H1 (cell line): ENCODE data around the gene USP3. TPM values are rescaled to one million over a fixed set of nuclear protein-coding genes. Genes with fewer than 3 reads are reported as not detected.

Experiments
- CTCF ChIA-PET: fragments of 300-600 bp; sonication (Branson Sonifier 250); formaldehyde crosslinking; loops from one replicate; lab custom pipeline; 2021; ENCODE audit not compliant: partially characterized antibody; lab: Charles Lee
- POLR2A ChIA-PET: fragments of 300-600 bp; sonication (Branson Sonifier 250); formaldehyde crosslinking; loops from one replicate; lab custom pipeline; 2021; ENCODE audit warnings: inconsistent platforms; ENCODE audit not compliant: partially characterized antibody; lab: Charles Lee
- DNase-seq, 2 experiments: peaks; one replicate each; pipeline versions ENCODE4 v3.0.0 to v3.0.0-alpha.2; 2010 to 2022; ENCODE audit warnings: low spot score in 2 of 2, low read depth in 1 of 2, mixed read lengths in 1 of 2
- FAIRE-seq: peaks from 2 replicates; lab custom pipeline; 2011; peaks lifted over from hg19 to GRCh38; lab: Jason Lieb, UNC
- H2AFZ ChIP-seq: 2 replicates; pipeline ENCODE4 v1.8.1; 2012; ENCODE audit warnings: low read length, inconsistent platforms
- H2AK5ac ChIP-seq: 2 replicates; pipeline ENCODE4 v1.6.1; 2013; ENCODE audit warnings: low read depth, low read length
- H2BK120ac ChIP-seq: replicated peaks from 2 replicates; pipeline ENCODE3; 2013; ENCODE audit warnings: low read depth, low read length, inconsistent platforms
- H2BK12ac ChIP-seq: 2 replicates; pipeline ENCODE4 v1.6.1; 2013; ENCODE audit warnings: low read depth, low read length
- H2BK15ac ChIP-seq: 2 replicates; pipeline ENCODE4 v1.6.1; 2013; ENCODE audit warnings: low read length
- H2BK20ac ChIP-seq: 2 replicates; pipeline ENCODE4 v1.6.1; 2013; ENCODE audit warnings: low read length
- H2BK5ac ChIP-seq: 2 replicates; pipeline ENCODE4 v1.6.1; 2013; ENCODE audit warnings: low read depth, low read length
- H3K14ac ChIP-seq: 2 replicates; pipeline ENCODE4 v1.6.1; 2013; ENCODE audit warnings: inconsistent platforms; ENCODE audit not compliant: insufficient read length
- H3K18ac ChIP-seq: 2 replicates; pipeline ENCODE4 v1.6.1; 2013; ENCODE audit warnings: low read length; ENCODE audit errors: extremely low read depth
- H3K23ac ChIP-seq: 2 replicates; pipeline ENCODE4 v1.6.1; 2013; ENCODE audit warnings: inconsistent platforms; ENCODE audit not compliant: insufficient read length
- H3K23me2 ChIP-seq: 2 replicates; pipeline ENCODE4 v1.6.1; 2013; ENCODE audit warnings: low read depth, low read length
- H3K27ac ChIP-seq: 2 replicates; pipeline ENCODE4 v1.6.1; 2011; ENCODE audit warnings: low read depth, low read length, inconsistent platforms
- H3K27me3 ChIP-seq, 4 experiments: replicated peaks in 1 of 4; 1 replicate in 1 of 4; 2 replicates in 3 of 4; pipeline versions ENCODE4 v1.6.1 to v1.8.1; 2011 to 2013; ENCODE audit warnings: low read length in 3 of 4, mild to moderate bottlenecking in 3 of 4, inconsistent platforms in 2 of 4, mixed read lengths in 2 of 4, moderate library complexity in 1 of 4; ENCODE audit not compliant: control insufficient read depth in 3 of 4, insufficient read depth in 3 of 4; ENCODE audit errors: extremely low read depth in 1 of 4
- H3K36me3 ChIP-seq, 4 experiments: 2 replicates each; pipeline versions ENCODE4 v1.6.1 to v1.8.1; 2011 to 2013; ENCODE audit warnings: mild to moderate bottlenecking in 4 of 4, low read length in 3 of 4, moderate library complexity in 2 of 4, control low read depth in 1 of 4, inconsistent platforms in 1 of 4; ENCODE audit not compliant: insufficient read depth in 4 of 4, control insufficient read depth in 2 of 4
- H3K4ac ChIP-seq: replicated peaks from 2 replicates; pipeline ENCODE3; 2013; ENCODE audit warnings: low read length, low read depth, mixed read lengths, inconsistent platforms; ENCODE audit not compliant: insufficient read length
- H3K4me1 ChIP-seq, 4 experiments: replicated peaks in 1 of 4; 1 replicate in 1 of 4; 2 replicates in 3 of 4; pipeline versions ENCODE4 v1.6.1 to v1.8.1; 2011 to 2013; ENCODE audit warnings: low read length in 3 of 4, inconsistent platforms in 2 of 4, mixed read lengths in 1 of 4; ENCODE audit not compliant: insufficient read depth in 4 of 4, control insufficient read depth in 3 of 4
- H3K4me2 ChIP-seq, 2 experiments: 2 replicates each; pipeline versions ENCODE4 v1.6.1 to v1.8.1; 2011 to 2013; ENCODE audit warnings: low read depth in 2 of 2, low read length in 2 of 2, control low read depth in 1 of 2, inconsistent platforms in 1 of 2, mild to moderate bottlenecking in 1 of 2; ENCODE audit not compliant: insufficient read depth in 1 of 2
- H3K4me3 ChIP-seq, 4 experiments: fragments of 200-600, 300-600 bp in 1 of 4; sonication (generic), shearing (Covaris generic), sonication (Bioruptor Twin) in 1 of 4; 2 replicates each; pipeline versions ENCODE4 v1.5.1 to v1.8.1; 2011 to 2016; ENCODE audit warnings: low read length in 4 of 4, low read depth in 3 of 4, control low read depth in 2 of 4, inconsistent platforms in 2 of 4, mild to moderate bottlenecking in 2 of 4, mixed read lengths in 1 of 4, moderate library complexity in 1 of 4; ENCODE audit not compliant: insufficient read depth in 2 of 4; ENCODE audit errors: extremely low read depth in 1 of 4
- H3K56ac ChIP-seq: replicated peaks from 2 replicates; pipeline ENCODE3; 2013; ENCODE audit warnings: low read depth, mild to moderate bottlenecking, mixed read lengths, low read length, inconsistent platforms; ENCODE audit not compliant: insufficient read length
- H3K79me1 ChIP-seq: 2 replicates; pipeline ENCODE4 v1.6.1; 2013; ENCODE audit warnings: low read depth, low read length, control low read depth
- H3K79me2 ChIP-seq, 2 experiments: 2 replicates each; pipeline versions ENCODE4 v1.6.1 to v1.8.1; 2012 to 2013; ENCODE audit warnings: low read length in 2 of 2, mild to moderate bottlenecking in 2 of 2, inconsistent platforms in 1 of 2; ENCODE audit not compliant: insufficient read depth in 2 of 2, control insufficient read depth in 1 of 2
- H3K9ac ChIP-seq, 4 experiments: replicated peaks in 1 of 4; 1 replicate in 1 of 4; 2 replicates in 3 of 4; pipeline versions ENCODE4 v1.6.1 to v1.8.1; 2011 to 2013; ENCODE audit warnings: low read depth in 3 of 4, low read length in 3 of 4, control low read depth in 2 of 4, mild to moderate bottlenecking in 2 of 4, moderate library complexity in 2 of 4, inconsistent platforms in 1 of 4; ENCODE audit errors: extremely low read depth in 1 of 4
- H3K9me3 ChIP-seq, 2 experiments: 2 replicates each; pipeline versions ENCODE4 v1.6.1 to v1.8.1; 2012 to 2013; ENCODE audit warnings: mild to moderate bottlenecking in 2 of 2, moderate library complexity in 2 of 2, control low read depth in 1 of 2, inconsistent platforms in 1 of 2, low read depth in 1 of 2, low read length in 1 of 2, mixed read lengths in 1 of 2; ENCODE audit not compliant: insufficient read depth in 2 of 2
- H4K20me1 ChIP-seq, 2 experiments: replicated peaks in 1 of 2; 2 replicates each; pipeline versions ENCODE3 to v1.8.1; 2011 to 2013; ENCODE audit warnings: inconsistent platforms in 2 of 2, low read length in 2 of 2, mild to moderate bottlenecking in 1 of 2; ENCODE audit not compliant: insufficient read depth in 2 of 2, control insufficient read depth in 1 of 2
- H4K5ac ChIP-seq: 2 replicates; pipeline ENCODE4 v1.6.1; 2013; ENCODE audit warnings: low read length, low read depth, mixed read lengths, inconsistent platforms; ENCODE audit not compliant: insufficient read length
- H4K8ac ChIP-seq: 2 replicates; pipeline ENCODE4 v1.8.0; 2013; ENCODE audit warnings: mild to moderate bottlenecking, moderate library complexity, low read length, inconsistent platforms; ENCODE audit not compliant: insufficient read depth; ENCODE audit errors: extremely low read depth
- H4K91ac ChIP-seq: replicated peaks from 2 replicates; pipeline ENCODE3; 2013; ENCODE audit warnings: low read length, mixed read lengths, inconsistent platforms; ENCODE audit not compliant: insufficient read length
- CTBP2 ChIP-seq: IDR thresholded peaks from 2 replicates; pipeline ENCODE4 v1.7.0; 2011; ENCODE audit warnings: borderline replicate concordance, mild to moderate bottlenecking, moderate library complexity, mixed read lengths, low read length; ENCODE audit not compliant: insufficient read depth, insufficient read length
- EZH2 ChIP-seq: fragments of 200-600 bp; sonication (generic); IDR thresholded peaks from 2 replicates; pipeline ENCODE4 v1.7.1; 2012; ENCODE audit warnings: low read depth, mild to moderate bottlenecking, moderate library complexity, low read length, inconsistent platforms; ENCODE audit not compliant: severe bottlenecking
- FOSL1 ChIP-seq: IDR thresholded peaks from 2 replicates; pipeline ENCODE4 v1.6.1; 2011; ENCODE audit warnings: mild to moderate bottlenecking, low read depth, low read length, moderate library complexity; ENCODE audit not compliant: insufficient read depth
- NRF1 ChIP-seq: IDR thresholded peaks from 2 replicates; pipeline ENCODE4 v1.6.1; 2011; ENCODE audit warnings: mild to moderate bottlenecking, low read depth, low read length, improper control_type of control experiment
- PHF8 ChIP-seq: fragments of 200-600 bp; sonication (generic); conservative IDR thresholded peaks from 2 replicates; pipeline ENCODE4 v1.7.1; 2012; ENCODE audit warnings: low read depth, mild to moderate bottlenecking, inconsistent platforms, low read length, moderate library complexity
- RNF2 ChIP-seq: fragments of 200-900, 300-1000 bp; sonication (generic); IDR thresholded peaks from 2 replicates; pipeline ENCODE4 v1.7.1; 2016; ENCODE audit warnings: borderline replicate concordance, low read depth, mild to moderate bottlenecking, antibody characterized with exemption, low read length; ENCODE audit not compliant: poor library complexity, severe bottlenecking; ENCODE audit errors: missing control alignments
- SP4 ChIP-seq: IDR thresholded peaks from 2 replicates; pipeline ENCODE4 v1.6.1; 2012; ENCODE audit warnings: low read length, inconsistent platforms
- TAF1 ChIP-seq: IDR thresholded peaks from 2 replicates; pipeline ENCODE4 v1.6.1; 2011; ENCODE audit warnings: mild to moderate bottlenecking, low read depth, low read length
- TBP ChIP-seq: IDR thresholded peaks from 2 replicates; pipeline ENCODE4 v1.6.1; 2011; ENCODE audit warnings: low read depth, low read length, improper control_type of control experiment
- WGBS, 2 experiments: shearing (Covaris generic) in 1 of 2; methylation state at CpG; one replicate each; pipeline versions ENCODE4 v1.1.6 to v1.1.7; 2013 to 2015; ENCODE audit warnings: low lambda C conversion rate in 2 of 2, mixed read lengths in 2 of 2, inconsistent platforms in 1 of 2, low coverage in 1 of 2, missing lambda C conversion rate in 1 of 2; ENCODE audit not compliant: insufficient replicate concordance in 2 of 2, insufficient coverage in 1 of 2, insufficient read length in 1 of 2; ENCODE audit errors: extremely low coverage in 1 of 2, missing lambda C conversion rate in 1 of 2; 5-methylcytosine and 5-hydroxymethylcytosine counted together
- polyA plus RNA-seq, 7 experiments: library from polyadenylated mRNA; depleted of rRNA in 3 of 7; stranded (reverse) in 5 of 7; unstranded in 2 of 7; fragments of >200 nt in 5 of 7; fragments of 200-250 nt in 2 of 7; gene quantifications; 1 replicate in 5 of 7; 2 replicates in 1 of 7; 4 replicates in 1 of 7; pipeline versions ENCODE4 v1.2.1 to v1.2.3, GENCODE V29; 2011 to 2013; ENCODE audit warnings: missing spikeins in 2 of 7, mixed read lengths in 2 of 7
- total RNA-seq: library from RNA; stranded (reverse); fragmentation: NEBNext Ultra II Directional; extraction: Animal tissue kit (Norgen Biotek cat#: 25700); gene quantifications from 2 replicates; pipeline ENCODE4 v1.2.1, GENCODE V29; 2021
- TF ChIP-seq, protein P1 (sequence below): IDR thresholded peaks from 2 replicates; pipeline ENCODE4 v1.6.1; 2011; ENCODE audit warnings: low read depth, mild to moderate bottlenecking, low read length; ENCODE audit not compliant: insufficient read depth

The USP3 gene
- total and polyA plus RNA-seq, 2 of the 8 experiments (the other 6 are each of a cell fraction or from before 2014, with no cell fraction given) = 15.5 to 16.2 TPM

DNA sequence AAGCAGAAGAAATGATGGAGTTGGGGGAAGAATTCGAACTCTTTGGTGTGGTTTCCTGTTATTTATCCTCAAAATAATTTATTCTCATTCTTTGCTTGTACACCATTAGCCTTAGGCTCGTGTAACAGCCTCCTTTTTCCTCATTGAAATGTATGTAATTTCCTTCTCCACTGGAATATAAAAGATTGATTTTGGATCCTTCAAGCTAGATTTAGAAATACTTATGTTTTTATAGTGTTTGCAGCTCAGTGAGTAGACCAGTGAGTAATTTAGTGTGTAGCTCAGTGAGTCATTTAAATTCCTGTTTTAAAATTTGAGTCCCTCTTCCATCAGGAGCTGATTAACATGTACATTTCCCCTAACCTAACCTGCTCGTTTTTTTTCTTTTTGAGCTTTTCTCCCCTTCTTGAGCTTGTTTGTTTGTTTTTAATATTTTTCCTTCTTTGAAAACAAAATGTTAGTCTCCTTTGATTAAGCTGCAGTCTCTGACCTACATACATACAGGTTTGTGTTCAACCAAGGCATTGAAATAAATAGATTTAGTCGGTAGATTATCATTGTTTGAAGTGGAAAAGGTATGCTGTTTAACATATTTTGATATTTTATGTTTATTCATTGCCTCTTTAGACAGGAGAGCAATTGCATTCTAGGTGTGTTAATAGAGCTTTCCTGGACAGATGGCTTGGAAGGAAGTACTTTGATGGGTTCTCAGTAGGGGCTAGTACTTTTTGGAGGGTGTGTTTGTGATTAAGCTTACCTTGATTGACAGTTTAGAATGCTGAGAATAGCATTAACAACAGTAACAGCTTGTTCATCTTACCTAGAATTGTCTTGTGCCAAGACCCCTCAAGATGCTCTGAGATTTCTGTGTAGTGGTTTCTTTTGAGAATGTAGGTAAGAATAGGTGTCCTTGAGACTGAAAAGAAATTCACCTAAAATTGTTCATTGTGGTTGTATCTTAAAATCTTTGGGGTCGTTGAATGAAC, 5.9 kb downstream of the USP3 start:
- no peaks in the 10 kb centered on the region for H3K36me3 ChIP-seq
- H3K79me1 ChIP-seq = no peaks in the 10 kb centered on the region
- H3K23me2 ChIP-seq = no peaks in the 10 kb centered on the region
- peaks cover 0 to 70% of the 10 kb centered on the region in 2 experiments; a peak in 2 of 4 replicates for H3K79me2 ChIP-seq
- no peak overlapping the region for H3K9ac ChIP-seq
- POLR2A ChIA-PET = interaction anchor here (0.7 kb wide), 1 partner anchor 87 kb away, joined by 3 read pairs; the partner anchor contains the start of gene FBXL22
- DNase-seq (no peak), FAIRE-seq (no peak)
- no peak overlapping the region for H2BK12ac ChIP-seq
- no peak overlapping the region for H3K14ac ChIP-seq
- H3K4me2 ChIP-seq = no peak overlapping the region
- no peak overlapping the region for H3K27ac ChIP-seq
- H3K4ac ChIP-seq = no peak overlapping the region
- no peak overlapping the region for H3K18ac ChIP-seq
- CTCF ChIA-PET = interaction anchor here (0.8 to 2.1 kb wide), 6 partner anchors 9 to 100 kb away, joined by 3 to 7 read pairs (median 5); no protein-coding TSS in a partner anchor
- no peak overlapping the region for H3K23ac ChIP-seq
- no peak overlapping the region for H4K5ac ChIP-seq
- H2BK5ac ChIP-seq = no peak overlapping the region
- no peak overlapping the region for H2BK20ac ChIP-seq
- peaks cover 0 to 8% (median 2%) of the 10 kb centered on the region in 4 experiments; a peak in 4 of 7 replicates for H3K4me1 ChIP-seq
- no peak overlapping the region for H3K4me3 ChIP-seq
- H4K91ac ChIP-seq = no peak overlapping the region
- peaks cover 4 to 27% (median 18%) of the 10 kb centered on the region in 4 experiments for H3K27me3 ChIP-seq
- no peaks in the 10 kb centered on the region for H3K9me3 ChIP-seq
- H2AK5ac ChIP-seq = no peak overlapping the region
- H3K56ac ChIP-seq = no peak overlapping the region
- no peak overlapping the region for H2AFZ ChIP-seq
- H4K20me1 ChIP-seq = peaks cover 4 to 14% of the 10 kb centered on the region in 2 experiments
- WGBS, 2 experiments = 64% methylated on average over 5 of the region's 5 CpGs; no CpG with 5 or more reads in 1 of the 2 experiments
- H2BK15ac ChIP-seq = no peak overlapping the region
- no peak overlapping the region for H2BK120ac ChIP-seq
- no peak overlapping the region for H4K8ac ChIP-seq
- no peak for TF ChIP-seq TBP
- no peak for TF ChIP-seq FOSL1
- no peak for TF ChIP-seq CTBP2
- no peak for TF ChIP-seq PHF8
- TF ChIP-seq SP4 = no peak
- TF ChIP-seq, protein P1, sequence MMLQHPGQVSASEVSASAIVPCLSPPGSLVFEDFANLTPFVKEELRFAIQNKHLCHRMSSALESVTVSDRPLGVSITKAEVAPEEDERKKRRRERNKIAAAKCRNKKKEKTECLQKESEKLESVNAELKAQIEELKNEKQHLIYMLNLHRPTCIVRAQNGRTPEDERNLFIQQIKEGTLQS = no peak
- no peak for TF ChIP-seq TAF1
- no peak for TF ChIP-seq EZH2
- TF ChIP-seq NRF1 = no peak
- TF ChIP-seq RNF2 = no peak
